NCI-H526 (cell line): ENCODE data around the gene PCSK6.

Experiments
- DNase-seq, 2 experiments: peaks; one replicate each; lab custom pipeline; 2025; lab: John Stamatoyannopoulos, UW

Gene PCSK6

DNA sequence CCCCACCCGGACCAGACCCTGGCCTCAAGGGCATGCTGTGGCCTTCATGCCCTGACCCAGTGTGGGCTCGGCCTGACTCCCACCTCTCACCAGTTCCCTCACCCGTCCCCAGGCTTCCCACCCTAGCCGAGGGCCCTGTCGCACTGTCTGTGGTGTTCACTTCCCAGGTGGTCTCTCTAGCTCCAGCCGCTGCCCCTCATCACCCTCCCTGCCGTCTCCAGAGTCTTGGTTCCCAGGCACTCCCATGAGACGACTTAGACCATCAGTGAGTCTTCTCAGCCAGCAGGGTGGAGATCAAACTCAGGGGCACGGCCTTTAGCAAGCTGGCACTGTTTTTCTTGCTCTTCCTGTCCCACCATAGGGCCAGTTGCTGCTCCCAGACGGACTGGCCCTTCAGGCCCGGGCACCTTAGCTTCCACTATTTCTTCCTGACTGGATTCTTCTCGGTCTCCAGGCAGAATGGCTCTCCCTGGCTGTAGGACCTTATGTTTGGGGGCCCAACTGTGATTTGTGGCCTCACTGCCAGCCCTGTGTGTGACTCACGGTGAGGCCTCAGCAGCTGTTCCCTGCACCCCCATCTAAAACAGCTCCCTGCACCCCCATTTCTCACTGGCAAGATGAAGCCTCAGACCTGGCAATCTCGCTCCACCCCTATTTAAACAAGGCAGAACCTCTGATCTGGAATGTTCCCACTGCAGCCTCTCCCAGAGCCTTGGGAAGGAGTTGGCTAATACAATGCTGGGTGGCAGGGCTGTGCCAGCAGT is 9.4 kb upstream of the PCSK6 start:
- no peak for DNase-seq

DNA sequence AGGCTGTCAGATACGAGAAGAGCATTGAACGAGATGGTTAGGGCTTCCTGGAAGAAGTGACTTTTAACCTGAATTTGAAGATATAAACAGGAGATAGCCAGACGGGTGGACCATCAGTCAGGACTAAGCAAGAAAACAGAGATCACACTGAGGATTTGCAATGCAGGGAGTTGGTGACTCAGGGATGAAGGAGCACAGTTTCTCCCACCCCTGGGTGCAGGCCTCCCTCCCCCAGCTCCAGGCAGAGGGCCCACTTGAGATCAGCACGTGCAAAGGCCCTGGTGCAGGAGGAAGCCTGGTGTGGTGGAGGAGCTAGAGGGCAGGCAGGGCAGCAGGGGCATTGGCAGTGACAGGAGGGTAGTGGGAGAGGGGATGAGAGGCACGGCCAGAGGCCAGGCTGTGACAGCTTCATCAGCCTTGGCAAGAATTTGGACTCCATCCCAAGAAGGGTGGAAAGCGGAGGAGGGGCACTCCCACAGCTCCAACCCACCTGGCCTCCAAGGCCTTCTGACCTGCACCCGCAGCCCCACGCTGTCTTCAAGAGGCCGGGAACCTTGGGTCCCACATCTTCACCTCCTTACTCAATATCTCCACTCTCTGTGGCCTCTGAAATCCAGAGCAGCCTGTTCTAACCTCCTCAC is 8.7 kb upstream of the PCSK6 start:
- DNase-seq: no peak

GRCh38 chr15:101497484-101498034 is 8.1 kb upstream of the PCSK6 start:
- no peak for DNase-seq

- DNase-seq: no peak
These were observed 7.5 kb upstream of the PCSK6 start for GRCh38 chr15:101497017-101497416.

GRCh38 chr15:101496198-101496986 is 6.9 kb upstream of the PCSK6 start:
- DNase-seq: no peak

GRCh38 chr15:101495334-101496197 is 6.1 kb upstream of the PCSK6 start:
- DNase-seq: no peak

- no peak for DNase-seq
These were observed 4.8 kb upstream of the PCSK6 start for GRCh38 chr15:101494251-101494796.

- DNase-seq: no peak
These were observed 3.5 kb upstream of the PCSK6 start for GRCh38 chr15:101492766-101493692.

GRCh38 chr15:101491734-101492640 is 2.5 kb upstream of the PCSK6 start:
- no peak for DNase-seq

DNA sequence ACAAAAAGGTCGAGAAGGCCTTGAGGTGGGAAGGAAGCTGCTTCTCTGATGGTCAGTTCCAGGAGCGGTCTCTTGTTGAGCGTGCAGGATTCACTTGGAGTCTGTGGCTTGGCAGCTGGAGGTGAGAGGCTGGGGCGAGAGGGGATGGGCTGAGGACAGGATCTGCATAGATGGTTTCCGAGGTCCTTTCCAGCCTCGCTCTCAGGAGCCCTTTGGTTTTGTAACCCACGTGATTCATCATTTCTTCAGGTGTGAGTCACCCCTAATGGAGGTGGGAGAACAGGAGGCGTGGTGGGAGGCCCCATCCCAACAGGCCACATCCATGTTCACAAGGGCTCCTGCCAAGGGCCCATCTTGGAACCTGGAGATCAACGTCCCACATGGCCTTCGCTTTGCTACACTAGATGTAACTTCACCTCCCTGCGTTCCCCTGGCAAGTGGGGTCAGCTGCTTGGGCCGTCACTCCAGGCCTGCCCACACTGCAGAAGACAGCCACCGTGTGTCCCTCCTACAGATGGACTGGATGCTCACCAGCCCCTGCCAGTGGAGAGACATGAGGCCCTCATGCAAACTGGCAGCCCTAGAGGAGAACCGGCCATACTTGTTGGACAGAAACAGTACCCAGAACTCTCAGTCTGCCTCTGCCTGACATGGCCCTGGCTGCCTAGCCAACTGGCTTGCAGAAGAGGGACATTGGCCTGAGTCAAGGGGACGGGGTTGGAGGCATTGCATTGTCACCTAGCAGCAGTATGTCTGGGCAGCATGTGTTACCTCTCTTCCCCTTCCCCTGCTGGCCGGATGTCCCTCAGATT is 1.6 kb upstream of the PCSK6 start:
- no peak for DNase-seq

GRCh38 chr15:101490408-101490891 is 943 bp upstream of the PCSK6 start:
- no peak for DNase-seq

- peak in 1 of 2 experiments; percentile 68 for DNase-seq
These were observed 289 bp downstream of the PCSK6 start for GRCh38 chr15:101489237-101489598.

DNA sequence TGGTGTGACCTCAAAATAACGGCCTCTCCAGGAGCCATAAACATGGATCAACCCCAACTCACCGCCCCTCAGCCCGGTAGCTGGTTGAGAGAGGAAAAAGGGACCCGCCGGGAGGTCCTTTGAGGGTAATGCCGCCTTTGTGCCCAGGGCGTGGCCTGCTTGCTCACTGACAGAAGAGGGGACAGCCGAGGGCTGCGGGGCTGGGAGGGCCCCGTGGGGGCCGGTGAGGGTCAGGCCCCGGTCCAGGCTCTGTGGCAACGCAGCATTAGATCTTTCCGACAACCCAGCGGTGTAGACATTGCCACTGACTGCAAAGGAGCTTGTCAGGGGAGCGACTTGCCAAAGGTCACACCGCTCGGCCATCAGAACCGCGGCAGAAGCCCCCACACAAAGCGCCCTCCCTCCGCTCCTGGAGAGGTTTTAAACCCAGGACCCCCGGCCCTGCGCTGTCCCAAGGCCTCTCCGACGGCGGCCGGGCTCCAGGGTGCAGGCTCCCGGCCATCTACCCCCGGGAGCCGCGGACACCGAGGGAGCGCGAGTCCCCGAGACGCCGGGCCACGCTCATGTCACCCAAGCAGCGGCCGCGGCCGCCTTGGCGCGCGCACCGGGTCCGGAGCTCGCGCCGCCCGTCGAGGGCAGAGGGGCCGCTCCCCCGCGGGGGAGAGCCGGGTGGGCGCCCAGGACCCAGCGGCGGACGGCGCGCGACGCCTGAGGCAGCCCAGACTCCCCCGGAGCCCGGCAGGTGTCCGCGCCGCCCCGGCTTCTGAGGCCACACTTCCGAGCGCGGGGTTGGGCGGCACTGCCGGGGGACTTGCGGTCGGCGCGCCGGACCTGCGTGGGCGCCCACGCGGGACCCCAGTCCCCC is 975 bp downstream of the PCSK6 start:
- peak in 1 of 2 experiments; percentile 46 for DNase-seq

- no peak for DNase-seq
These were observed 2.6 kb downstream of the PCSK6 start for GRCh38 chr15:101486696-101487459.

GRCh38 chr15:101483462-101483861 is 6.0 kb downstream of the PCSK6 start:
- no peak for DNase-seq
